Omental fat pad (tissue), 4 donors: ENCODE data around the gene TFEB. TPM values are rescaled to one million over a fixed set of nuclear protein-coding genes. Genes with fewer than 3 reads are reported as not detected.
A peak's percentile ranks its signal among the peaks of the same experiment; 100 is the strongest.

Experiments
- ATAC-seq: fragments of 150-250 bp; one replicate; pipeline ENCODE4 v1.9.1; 2016; ENCODE audit warnings: mild to moderate bottlenecking, moderate library complexity; ENCODE audit not compliant: low FRiP score
- DNase-seq: peaks from one replicate; pipeline ENCODE4 v3.0.0-alpha.2; 2019; ENCODE audit warnings: low spot score
- total RNA-seq, 4 donors: library from RNA; depleted of rRNA; stranded (reverse); fragments of >200 nt; gene quantifications; one replicate each; pipeline ENCODE4 v1.1.0, GENCODE V29; 2016
- TF ChIP-seq, protein P1 (sequence below), 3 donors: fragments of 450-650 bp; IDR thresholded peaks; one replicate each; pipeline ENCODE4 v1.5.1; 2016 to 2017; ENCODE audit warnings: antibody characterized with exemption in 3 of 3, mild to moderate bottlenecking in 3 of 3, moderate library complexity in 2 of 3

The TFEB gene
- total RNA-seq, 4 donors from 2014 or later = 7.1 to 24.4 (median 14.5) TPM

GRCh38 chr6:41736186-41736733, 852 bp upstream of the TFEB start:
- TF ChIP-seq, protein P1, sequence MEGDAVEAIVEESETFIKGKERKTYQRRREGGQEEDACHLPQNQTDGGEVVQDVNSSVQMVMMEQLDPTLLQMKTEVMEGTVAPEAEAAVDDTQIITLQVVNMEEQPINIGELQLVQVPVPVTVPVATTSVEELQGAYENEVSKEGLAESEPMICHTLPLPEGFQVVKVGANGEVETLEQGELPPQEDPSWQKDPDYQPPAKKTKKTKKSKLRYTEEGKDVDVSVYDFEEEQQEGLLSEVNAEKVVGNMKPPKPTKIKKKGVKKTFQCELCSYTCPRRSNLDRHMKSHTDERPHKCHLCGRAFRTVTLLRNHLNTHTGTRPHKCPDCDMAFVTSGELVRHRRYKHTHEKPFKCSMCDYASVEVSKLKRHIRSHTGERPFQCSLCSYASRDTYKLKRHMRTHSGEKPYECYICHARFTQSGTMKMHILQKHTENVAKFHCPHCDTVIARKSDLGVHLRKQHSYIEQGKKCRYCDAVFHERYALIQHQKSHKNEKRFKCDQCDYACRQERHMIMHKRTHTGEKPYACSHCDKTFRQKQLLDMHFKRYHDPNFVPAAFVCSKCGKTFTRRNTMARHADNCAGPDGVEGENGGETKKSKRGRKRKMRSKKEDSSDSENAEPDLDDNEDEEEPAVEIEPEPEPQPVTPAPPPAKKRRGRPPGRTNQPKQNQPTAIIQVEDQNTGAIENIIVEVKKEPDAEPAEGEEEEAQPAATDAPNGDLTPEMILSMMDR (IDR thresholded peaks at IDR 0.05) = no peak
- ATAC-seq = no peak
- no peak for DNase-seq

GRCh38 chr6:41734666-41735426, 562 bp downstream of the TFEB start:
- TF ChIP-seq, protein P1 (IDR thresholded peaks at IDR 0.05) = no peak
- peak; percentile 70 for ATAC-seq
- DNase-seq = peak; percentile 52

- ATAC-seq = peak; percentile 67
- no peak for DNase-seq
- TF ChIP-seq, protein P1 (IDR thresholded peaks at IDR 0.05) = no peak
Observed at GRCh38 chr6:41733707-41734665, 1.4 kb downstream of the TFEB start.

GRCh38 chr6:41733360-41733706, 2.1 kb downstream of the TFEB start:
- ATAC-seq = no peak

GRCh38 chr6:41732591-41733359, 2.6 kb downstream of the TFEB start:
- DNase-seq = no peak
- ATAC-seq = no peak
- TF ChIP-seq, protein P1 (IDR thresholded peaks at IDR 0.05) = no peak

More at GRCh38 chr6:41733360-41733706, 2.1 kb downstream of the TFEB start:
- DNase-seq = no peak
- TF ChIP-seq, protein P1 (IDR thresholded peaks at IDR 0.05) = no peak

DNA sequence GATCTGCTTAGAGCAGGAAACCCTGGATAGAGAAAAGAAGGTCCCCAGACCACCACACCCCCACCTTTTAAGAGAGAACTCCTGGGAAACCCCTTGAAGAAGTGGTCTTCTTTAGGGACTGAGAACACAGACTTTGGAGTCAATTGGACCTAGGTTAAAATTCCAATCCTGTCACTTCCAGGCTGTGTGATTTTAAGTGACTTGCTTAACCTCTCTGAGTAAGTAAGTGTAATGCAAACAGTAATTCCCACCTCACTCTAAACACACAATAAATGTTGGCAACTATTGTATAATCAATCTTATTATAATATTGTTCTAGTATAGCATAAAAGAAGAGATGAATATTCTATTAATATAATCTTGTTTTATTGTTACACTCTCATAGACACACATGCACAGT, 3.3 kb downstream of the TFEB start:
- no peak for ATAC-seq
- TF ChIP-seq, protein P1 (IDR thresholded peaks at IDR 0.05) = no peak
- DNase-seq = no peak
